Measurements from ENCODE around the gene ADAMTS3.

ADAMTS3 gene

DNA sequence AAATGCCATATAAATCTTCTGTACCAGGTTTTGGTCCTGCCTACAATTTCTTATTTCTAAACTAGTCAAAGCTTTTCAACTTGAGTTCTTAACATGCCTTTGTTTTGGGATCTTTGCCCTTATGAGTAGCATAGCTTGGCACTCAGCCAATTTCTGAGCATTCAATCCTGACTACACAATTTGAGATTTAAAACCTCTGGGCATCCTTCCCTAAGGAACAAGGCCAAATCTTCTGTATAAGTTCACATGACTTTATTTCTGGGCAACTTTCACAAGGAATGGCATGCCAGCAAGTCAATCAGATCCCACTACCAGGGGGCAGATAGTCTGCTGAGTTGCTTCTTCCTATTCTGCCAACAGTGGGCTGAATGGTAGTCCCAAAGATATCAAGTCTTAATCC lies 254.2 kb downstream of the ADAMTS3 start:
- TF ChIP-seq, protein P1, sequence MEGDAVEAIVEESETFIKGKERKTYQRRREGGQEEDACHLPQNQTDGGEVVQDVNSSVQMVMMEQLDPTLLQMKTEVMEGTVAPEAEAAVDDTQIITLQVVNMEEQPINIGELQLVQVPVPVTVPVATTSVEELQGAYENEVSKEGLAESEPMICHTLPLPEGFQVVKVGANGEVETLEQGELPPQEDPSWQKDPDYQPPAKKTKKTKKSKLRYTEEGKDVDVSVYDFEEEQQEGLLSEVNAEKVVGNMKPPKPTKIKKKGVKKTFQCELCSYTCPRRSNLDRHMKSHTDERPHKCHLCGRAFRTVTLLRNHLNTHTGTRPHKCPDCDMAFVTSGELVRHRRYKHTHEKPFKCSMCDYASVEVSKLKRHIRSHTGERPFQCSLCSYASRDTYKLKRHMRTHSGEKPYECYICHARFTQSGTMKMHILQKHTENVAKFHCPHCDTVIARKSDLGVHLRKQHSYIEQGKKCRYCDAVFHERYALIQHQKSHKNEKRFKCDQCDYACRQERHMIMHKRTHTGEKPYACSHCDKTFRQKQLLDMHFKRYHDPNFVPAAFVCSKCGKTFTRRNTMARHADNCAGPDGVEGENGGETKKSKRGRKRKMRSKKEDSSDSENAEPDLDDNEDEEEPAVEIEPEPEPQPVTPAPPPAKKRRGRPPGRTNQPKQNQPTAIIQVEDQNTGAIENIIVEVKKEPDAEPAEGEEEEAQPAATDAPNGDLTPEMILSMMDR (IDR thresholded peaks at IDR 0.05; ENCODE audit: low read depth, low read length) = no peak
- DNase-seq (ENCODE audit: low read depth, low spot score) = peak; percentile 87
- in situ Hi-C loops (cut with HindIII; ENCODE audit: low sequenced_read_pairs) = no loop called here
- H3K4me3 ChIP-seq (ENCODE audit: low read depth, low read length) = no peak overlapping the region

DNA sequence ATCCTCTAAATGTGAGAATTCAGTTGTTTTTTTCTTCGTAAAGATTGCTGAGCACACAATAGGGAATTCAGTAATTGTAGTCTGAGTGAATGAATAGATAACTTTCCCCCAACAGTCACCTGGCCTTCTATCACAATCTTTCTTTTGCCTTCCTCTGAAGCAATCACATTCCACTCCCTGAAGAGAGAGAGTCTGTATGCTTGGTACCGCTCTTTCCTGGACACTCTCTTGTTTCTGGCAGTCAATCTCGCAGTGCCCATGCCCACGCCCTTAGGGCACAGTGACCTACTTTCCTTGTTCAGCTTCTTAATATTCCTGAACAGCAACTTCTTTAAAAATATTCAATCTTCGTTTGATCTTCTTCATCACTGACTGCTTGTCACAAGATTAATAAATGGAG lies 255.9 kb downstream of the ADAMTS3 start:
- no peak overlapping the region for H3K4me3 ChIP-seq (ENCODE audit: low read depth, low read length)
- DNase-seq (ENCODE audit: low read depth, low spot score) = no peak
- TF ChIP-seq, protein P1 (IDR thresholded peaks at IDR 0.05; ENCODE audit: low read depth, low read length) = no peak
- in situ Hi-C loops (cut with HindIII; ENCODE audit: low sequenced_read_pairs) = no loop called here

DNA sequence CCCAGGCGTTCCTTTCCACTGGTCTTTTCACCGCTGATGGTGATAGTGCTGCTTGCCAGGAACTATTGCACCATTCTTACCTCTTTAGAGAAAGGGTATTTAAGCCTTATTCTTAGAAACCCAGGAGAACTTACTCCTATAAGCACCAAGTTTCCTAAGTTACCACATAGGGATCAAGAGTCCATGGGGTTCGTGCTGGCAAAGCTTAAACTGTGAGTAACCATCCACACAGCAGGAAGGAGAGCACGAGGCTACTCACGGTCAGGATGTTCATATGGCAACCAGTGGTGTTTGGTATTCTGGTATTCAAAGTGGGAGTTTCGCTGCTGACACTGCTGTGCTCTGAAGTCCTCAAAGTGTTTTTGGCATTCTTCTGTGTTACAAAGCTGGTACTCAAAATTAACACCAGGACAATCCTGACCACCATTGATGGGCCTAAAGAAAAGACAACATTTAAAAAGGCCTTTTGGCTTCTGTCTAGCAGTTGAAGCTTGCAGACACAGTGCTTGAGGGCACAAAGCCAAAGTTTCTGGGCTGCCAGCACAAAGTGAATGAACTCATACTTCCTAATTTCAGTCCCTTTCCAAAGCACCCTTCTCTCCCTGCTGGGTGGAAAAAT lies 256.9 kb downstream of the ADAMTS3 start:
- in situ Hi-C loops (cut with HindIII; ENCODE audit: low sequenced_read_pairs) = no loop called here
- no peak overlapping the region for H3K4me3 ChIP-seq (ENCODE audit: low read depth, low read length)
- TF ChIP-seq, protein P1 (IDR thresholded peaks at IDR 0.05; ENCODE audit: low read depth, low read length) = no peak
- peak; percentile 97 for DNase-seq (ENCODE audit: low read depth, low spot score)

DNA sequence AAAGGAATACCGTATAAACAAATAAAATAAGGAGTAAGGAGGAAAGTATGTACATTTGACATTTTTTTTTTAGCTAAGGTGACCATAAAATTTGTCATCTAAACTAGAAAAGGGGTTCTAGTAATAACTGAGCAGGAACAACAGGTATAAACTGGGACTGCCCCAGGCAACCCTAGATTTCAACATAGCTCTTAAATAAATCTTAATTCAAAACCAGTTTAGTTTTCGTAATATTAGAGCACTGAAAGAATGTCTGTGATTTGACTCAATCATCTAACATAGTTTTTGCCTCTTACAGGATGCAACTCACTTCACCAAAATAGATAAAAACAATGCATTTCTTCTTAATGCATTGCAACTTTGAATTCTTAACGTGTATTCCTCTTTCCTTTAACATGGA lies 257.7 kb downstream of the ADAMTS3 start:
- no peak overlapping the region for H3K4me3 ChIP-seq (ENCODE audit: low read depth, low read length)
- TF ChIP-seq, protein P1 (IDR thresholded peaks at IDR 0.05; ENCODE audit: low read depth, low read length) = no peak
- in situ Hi-C loops (cut with HindIII; ENCODE audit: low sequenced_read_pairs) = no loop called here
- no peak for DNase-seq (ENCODE audit: low read depth, low spot score)

DNA sequence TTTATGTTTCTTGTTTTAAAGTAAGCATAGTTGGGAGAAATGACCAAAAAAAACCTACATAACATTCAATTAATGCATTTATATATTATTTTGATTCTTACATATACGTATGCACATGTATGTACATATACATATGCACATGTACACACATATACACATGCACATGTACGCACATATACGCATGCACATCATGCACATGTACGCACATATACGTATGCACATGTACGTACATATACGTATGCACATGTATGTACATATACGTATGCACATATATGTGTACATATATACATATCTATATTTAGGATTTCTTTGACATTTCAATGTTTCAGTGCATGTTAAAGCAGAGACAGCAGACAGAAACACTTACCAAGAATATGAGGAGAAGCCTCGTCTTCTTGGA lies 263.4 kb downstream of the ADAMTS3 start:
- TF ChIP-seq, protein P1 (IDR thresholded peaks at IDR 0.05; ENCODE audit: low read depth, low read length) = no peak
- DNase-seq (ENCODE audit: low read depth, low spot score) = no peak
- no peak overlapping the region for H3K4me3 ChIP-seq (ENCODE audit: low read depth, low read length)
- in situ Hi-C loops (cut with HindIII; ENCODE audit: low sequenced_read_pairs) = no loop called here

DNA sequence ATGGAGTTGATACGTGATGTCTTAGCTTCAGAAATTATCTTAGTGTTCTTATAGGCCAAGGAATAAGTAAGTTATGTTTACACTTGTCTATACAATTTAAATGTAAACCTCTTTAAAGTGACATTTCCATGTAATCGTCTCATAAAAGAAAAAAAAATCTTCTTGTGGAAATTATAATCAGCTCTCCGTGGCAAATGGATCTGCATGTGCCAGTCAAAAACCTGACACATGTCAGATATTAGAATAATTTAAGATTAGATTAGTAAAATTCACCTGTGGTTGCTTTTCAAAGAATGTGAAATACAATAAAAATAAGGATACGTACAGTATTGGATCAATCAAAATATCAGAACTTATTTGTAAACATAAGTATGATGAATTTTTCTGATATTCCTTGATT lies 263.9 kb downstream of the ADAMTS3 start:
- H3K4me3 ChIP-seq (ENCODE audit: low read depth, low read length) = no peak overlapping the region
- TF ChIP-seq, protein P1 (IDR thresholded peaks at IDR 0.05; ENCODE audit: low read depth, low read length) = no peak
- DNase-seq (ENCODE audit: low read depth, low spot score) = no peak
- in situ Hi-C loops (cut with HindIII; ENCODE audit: low sequenced_read_pairs) = no loop called here
